Measurements from ENCODE around the gene JMJD1C. TPM values are rescaled to one million over a fixed set of nuclear protein-coding genes. Genes with fewer than 3 reads are reported as not detected.

JMJD1C gene
- total RNA-seq, 1 donor from 2014 or later = 62.6 TPM

- Mint-ChIP-seq H3K4me1 (ENCODE audit: unreplicated experiment) (peaks cover 18% of the 10 kb centered on the region), H3K27ac (no peak overlapping the region), H3K36me3 (peaks cover 4% of the 10 kb centered on the region), H3K4me3 (no peak overlapping the region), H3K27me3 (no peaks in the 10 kb centered on the region), H3K9me3 (no peaks in the 10 kb centered on the region)
- DNase-seq (ENCODE audit: extremely low spot score, unreplicated experiment) = no peak
- no peak for TF ChIP-seq CTCF (conservative IDR thresholded peaks at IDR 0.05)
Observed at GRCh38 chr10:63441404-63441803, 24.4 kb downstream of the JMJD1C start.

- no peaks in the 10 kb centered on the region for H3K9me3 Mint-ChIP-seq
- no peaks in the 10 kb centered on the region for H3K27me3 Mint-ChIP-seq
- peaks cover 24% of the 10 kb centered on the region for H3K4me1 Mint-ChIP-seq (ENCODE audit: unreplicated experiment)
- H3K36me3 Mint-ChIP-seq = no peaks in the 10 kb centered on the region
- DNase-seq (ENCODE audit: extremely low spot score, unreplicated experiment) = no peak
- H3K4me3 Mint-ChIP-seq = no peak overlapping the region
- TF ChIP-seq CTCF (conservative IDR thresholded peaks at IDR 0.05) = no peak
- H3K27ac Mint-ChIP-seq = no peak overlapping the region
Observed at GRCh38 chr10:63439607-63440006, 26.2 kb downstream of the JMJD1C start.

- no peak for DNase-seq (ENCODE audit: extremely low spot score, unreplicated experiment)
- H3K4me1 Mint-ChIP-seq (ENCODE audit: unreplicated experiment) = peaks cover 28% of the 10 kb centered on the region
- H3K9me3 Mint-ChIP-seq = no peaks in the 10 kb centered on the region
- no peak overlapping the region for H3K27ac Mint-ChIP-seq
- no peaks in the 10 kb centered on the region for H3K36me3 Mint-ChIP-seq
- no peaks in the 10 kb centered on the region for H3K27me3 Mint-ChIP-seq
- no peak overlapping the region for H3K4me3 Mint-ChIP-seq
- no peak for TF ChIP-seq CTCF (conservative IDR thresholded peaks at IDR 0.05)
Observed at GRCh38 chr10:63438506-63439498, 27.0 kb downstream of the JMJD1C start.

GRCh38 chr10:63437116-63437949 lies 28.4 kb downstream of the JMJD1C start:
- H3K4me3 Mint-ChIP-seq = no peak overlapping the region

More at GRCh38 chr10:63437116-63437949, 28.4 kb downstream of the JMJD1C start:
- no peak for DNase-seq (ENCODE audit: extremely low spot score, unreplicated experiment)
- Mint-ChIP-seq H3K27me3 (no peaks in the 10 kb centered on the region), H3K4me1 (ENCODE audit: unreplicated experiment) (peaks cover 26% of the 10 kb centered on the region), H3K36me3 (peaks cover 2% of the 10 kb centered on the region), H3K27ac (no peak overlapping the region), H3K9me3 (peaks cover 2% of the 10 kb centered on the region)
- no peak for TF ChIP-seq CTCF (conservative IDR thresholded peaks at IDR 0.05)
